Measurements from ENCODE around the gene RGS6.

The RGS6 gene

DNA sequence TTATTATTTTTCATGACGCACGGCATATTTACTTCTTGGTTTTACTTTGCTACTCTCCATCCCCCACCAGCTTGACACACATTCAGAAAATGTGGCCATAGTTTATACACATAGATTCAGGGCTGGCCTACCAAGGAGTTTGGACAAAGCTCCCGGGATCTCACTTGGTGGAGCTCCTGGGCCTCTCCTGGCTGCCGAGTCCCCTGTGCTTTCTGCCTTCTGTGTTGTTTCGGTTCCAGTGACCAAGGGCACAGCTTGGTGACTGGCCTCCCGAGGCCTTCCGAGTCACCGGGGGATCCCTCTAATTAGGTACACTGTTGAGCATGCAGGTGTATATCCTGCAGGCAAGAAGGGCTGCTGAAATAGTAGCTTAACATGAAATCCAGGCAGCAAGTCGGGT is 63.5 kb downstream of the RGS6 start:
- no peaks in the 10 kb centered on the region for H3K27me3 ChIP-seq (replicated peaks)
- no peak overlapping the region for H3K4me3 ChIP-seq (ENCODE audit: low read depth, low read length)
- H3K36me3 ChIP-seq (replicated peaks), result no peaks in the 10 kb centered on the region
- H3K27ac ChIP-seq, result no peak overlapping the region
- TF ChIP-seq, protein P1, sequence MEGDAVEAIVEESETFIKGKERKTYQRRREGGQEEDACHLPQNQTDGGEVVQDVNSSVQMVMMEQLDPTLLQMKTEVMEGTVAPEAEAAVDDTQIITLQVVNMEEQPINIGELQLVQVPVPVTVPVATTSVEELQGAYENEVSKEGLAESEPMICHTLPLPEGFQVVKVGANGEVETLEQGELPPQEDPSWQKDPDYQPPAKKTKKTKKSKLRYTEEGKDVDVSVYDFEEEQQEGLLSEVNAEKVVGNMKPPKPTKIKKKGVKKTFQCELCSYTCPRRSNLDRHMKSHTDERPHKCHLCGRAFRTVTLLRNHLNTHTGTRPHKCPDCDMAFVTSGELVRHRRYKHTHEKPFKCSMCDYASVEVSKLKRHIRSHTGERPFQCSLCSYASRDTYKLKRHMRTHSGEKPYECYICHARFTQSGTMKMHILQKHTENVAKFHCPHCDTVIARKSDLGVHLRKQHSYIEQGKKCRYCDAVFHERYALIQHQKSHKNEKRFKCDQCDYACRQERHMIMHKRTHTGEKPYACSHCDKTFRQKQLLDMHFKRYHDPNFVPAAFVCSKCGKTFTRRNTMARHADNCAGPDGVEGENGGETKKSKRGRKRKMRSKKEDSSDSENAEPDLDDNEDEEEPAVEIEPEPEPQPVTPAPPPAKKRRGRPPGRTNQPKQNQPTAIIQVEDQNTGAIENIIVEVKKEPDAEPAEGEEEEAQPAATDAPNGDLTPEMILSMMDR (IDR thresholded peaks at IDR 0.05; ENCODE audit: low read depth, low read length, missing control alignments), result no peak
- in situ Hi-C loops (cut with HindIII; ENCODE audit: low pct_ligation_motif_present, low sequenced_read_pairs), result no loop called here
- no peak for DNase-seq

GRCh38 chr14:71996610-71997009 is 64.4 kb downstream of the RGS6 start:
- in situ Hi-C loops (cut with HindIII; ENCODE audit: low pct_ligation_motif_present, low sequenced_read_pairs), result no loop called here
- TF ChIP-seq, protein P1 (IDR thresholded peaks at IDR 0.05; ENCODE audit: low read depth, low read length, missing control alignments), result no peak
- DNase-seq, result no peak
- no peak overlapping the region for H3K27ac ChIP-seq
- H3K27me3 ChIP-seq (replicated peaks), result no peaks in the 10 kb centered on the region
- no peaks in the 10 kb centered on the region for H3K36me3 ChIP-seq (replicated peaks)
- no peak overlapping the region for H3K4me3 ChIP-seq (ENCODE audit: low read depth, low read length)

DNA sequence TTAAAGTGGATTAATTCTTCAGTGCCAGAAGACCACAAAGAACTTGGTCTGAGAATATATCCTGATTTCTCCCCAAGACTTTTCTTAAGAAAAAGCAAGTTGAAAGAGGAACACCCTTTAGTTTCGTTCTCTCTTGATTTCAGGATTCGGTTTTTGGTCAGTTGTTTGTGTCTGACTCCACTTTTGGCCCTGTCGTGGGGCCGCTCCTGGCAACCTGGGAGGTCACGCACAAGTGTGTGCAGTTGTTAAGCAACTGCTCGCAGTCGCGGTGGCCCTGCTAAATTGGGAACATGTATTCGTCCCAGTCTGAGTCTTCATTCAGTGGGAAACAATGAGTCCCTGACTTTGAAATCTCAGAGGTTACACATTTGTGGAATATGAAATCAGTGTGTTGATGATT is 68.7 kb downstream of the RGS6 start:
- TF ChIP-seq, protein P1 (IDR thresholded peaks at IDR 0.05; ENCODE audit: low read depth, low read length, missing control alignments), result no peak
- Histone ChIP-seq H3K4me3 (ENCODE audit: low read depth, low read length) (no peak overlapping the region), H3K36me3 (replicated peaks) (no peaks in the 10 kb centered on the region), H3K27me3 (replicated peaks) (no peaks in the 10 kb centered on the region), H3K27ac (no peak overlapping the region)
- no peak for DNase-seq
- in situ Hi-C loops (cut with HindIII; ENCODE audit: low pct_ligation_motif_present, low sequenced_read_pairs), result no loop called here

- Histone ChIP-seq H3K27me3 (replicated peaks) (no peaks in the 10 kb centered on the region), H3K4me3 (ENCODE audit: low read depth, low read length) (no peak overlapping the region), H3K27ac (no peak overlapping the region), H3K36me3 (replicated peaks) (no peaks in the 10 kb centered on the region)
- in situ Hi-C loops (cut with HindIII; ENCODE audit: low pct_ligation_motif_present, low sequenced_read_pairs), result no loop called here
- DNase-seq, result no peak
- TF ChIP-seq, protein P1 (IDR thresholded peaks at IDR 0.05; ENCODE audit: low read depth, low read length, missing control alignments), result no peak
Observed at GRCh38 chr14:72002731-72003130, 70.5 kb downstream of the RGS6 start.

- H3K36me3 ChIP-seq (replicated peaks), result no peaks in the 10 kb centered on the region
- no peak overlapping the region for H3K4me3 ChIP-seq (ENCODE audit: low read depth, low read length)
- H3K27me3 ChIP-seq (replicated peaks), result no peaks in the 10 kb centered on the region
- no peak for DNase-seq
- no peak overlapping the region for H3K27ac ChIP-seq
- TF ChIP-seq, protein P1 (IDR thresholded peaks at IDR 0.05; ENCODE audit: low read depth, low read length, missing control alignments), result no peak
- in situ Hi-C loops (cut with HindIII; ENCODE audit: low pct_ligation_motif_present, low sequenced_read_pairs), result no loop called here
Observed at GRCh38 chr14:72008666-72009065, 76.4 kb downstream of the RGS6 start.

GRCh38 chr14:72010474-72010873 is 78.2 kb downstream of the RGS6 start:
- H3K27ac ChIP-seq, result no peak overlapping the region
- no peak overlapping the region for H3K4me3 ChIP-seq (ENCODE audit: low read depth, low read length)
- in situ Hi-C loops (cut with HindIII; ENCODE audit: low pct_ligation_motif_present, low sequenced_read_pairs), result no loop called here
- TF ChIP-seq, protein P1 (IDR thresholded peaks at IDR 0.05; ENCODE audit: low read depth, low read length, missing control alignments), result no peak
- DNase-seq, result no peak
- no peaks in the 10 kb centered on the region for H3K36me3 ChIP-seq (replicated peaks)
- H3K27me3 ChIP-seq (replicated peaks), result no peaks in the 10 kb centered on the region

Data from brain microvascular endothelial cell (primary cell).